HG03520 (cell line): ENCODE measurements around the gene LEO1.
A peak's percentile ranks its signal among the peaks of the same experiment; 100 is the strongest.

Experiments
- ATAC-seq: cut with Tn5 transposase; IDR thresholded peaks from one replicate; pipeline ENCODE4 v1.9.1; 2021; ENCODE audit warnings: mild to moderate bottlenecking, moderate library complexity; ENCODE audit not compliant: unreplicated experiment

Gene LEO1

GRCh38 chr15:51971375-51972133 lies at the start of gene LEO1:
Gene LEO1, minus strand, starts transcription at chr15:51971778. Its CDS starts 33 bp downstream, at chr15:51971745.
- ATAC-seq, result peak; percentile 78

- no peak for ATAC-seq
Measured at GRCh38 chr15:52021128-52021671, 49.6 kb upstream of the LEO1 start.

GRCh38 chr15:52020221-52021085 lies 48.9 kb upstream of the LEO1 start:
- ATAC-seq, result no peak

DNA sequence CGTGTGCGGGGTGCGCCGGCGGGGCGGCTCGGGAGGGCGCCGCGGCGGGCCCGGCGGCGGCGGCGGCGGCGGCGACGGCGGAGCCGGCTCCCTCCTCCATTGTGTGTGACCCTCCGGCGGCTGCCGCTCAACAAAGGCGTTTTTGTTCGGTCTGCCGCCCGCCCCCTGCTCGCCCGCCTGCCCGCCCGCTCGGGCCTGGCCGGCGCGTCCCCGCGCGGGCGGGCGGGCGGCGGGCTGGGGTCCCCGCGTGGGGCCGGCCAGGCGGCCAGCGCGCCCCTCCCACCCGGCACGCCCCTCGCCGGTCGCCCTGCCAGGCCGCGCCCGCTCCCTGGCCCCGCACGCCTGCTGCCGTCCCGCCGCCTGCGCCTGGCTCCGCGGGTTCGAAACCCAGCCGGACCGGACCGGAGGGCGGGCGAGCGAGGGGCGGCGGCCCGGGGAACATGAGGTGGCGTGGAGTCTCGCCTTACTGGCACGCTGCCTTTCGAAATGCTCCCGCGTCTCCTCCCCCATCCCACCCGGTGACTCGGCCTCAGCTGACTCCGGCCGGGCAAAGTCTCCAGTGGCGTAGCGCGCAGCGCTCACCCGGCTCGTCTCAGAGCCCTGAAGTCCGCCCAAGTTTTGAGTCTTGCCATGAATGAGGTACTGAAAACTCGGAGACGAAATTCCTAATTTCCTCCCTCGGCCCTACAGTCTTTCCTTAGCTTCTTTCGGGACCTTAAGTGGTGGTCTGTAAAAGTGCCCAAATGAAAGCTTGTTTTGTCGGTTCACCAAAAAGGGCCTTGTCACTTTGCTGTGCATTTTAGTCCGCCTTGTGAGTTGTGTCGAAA lies 48.0 kb upstream of the LEO1 start:
- ATAC-seq, result peak; percentile 43

DNA sequence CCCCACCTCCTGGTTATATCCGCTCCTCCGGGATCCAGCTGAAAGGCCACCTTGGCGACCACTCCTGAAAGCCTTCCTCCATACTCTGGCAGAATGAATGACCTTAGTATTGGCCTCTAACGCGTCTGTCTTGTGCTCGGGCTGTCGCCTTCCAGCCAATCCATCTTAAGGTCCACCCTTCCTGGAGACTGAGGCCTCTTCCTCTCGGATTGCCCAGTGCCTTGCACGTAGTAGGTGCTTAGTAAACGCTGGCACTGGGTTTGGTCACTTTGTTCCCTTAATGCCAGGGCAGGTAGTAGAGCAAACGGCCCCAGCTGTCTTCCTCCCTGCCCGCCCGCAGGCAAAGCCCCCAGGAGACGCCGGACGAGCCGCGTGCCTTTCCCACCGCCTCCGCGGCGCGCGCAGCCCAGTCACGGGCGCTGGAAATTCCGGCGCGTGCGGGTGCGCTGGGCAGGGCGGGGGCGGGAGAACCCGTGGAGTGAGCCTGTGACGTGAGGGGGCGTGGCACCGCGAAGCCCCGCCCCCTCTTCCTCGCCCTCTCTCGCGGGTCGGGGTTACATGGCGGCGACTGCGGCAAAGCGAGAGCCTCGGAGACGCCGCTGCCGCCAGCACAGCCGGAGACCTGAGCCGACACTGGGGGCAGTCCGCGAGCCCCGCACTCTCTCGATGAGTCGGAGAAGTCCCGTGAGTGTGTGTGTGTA lies 47.3 kb upstream of the LEO1 start, which contains the start of gene MAPK6:
MAPK6 (plus strand) TSS at position 527 of the 701 bp plus-strand sequence. CDS start 27,242 bp downstream, outside the sequence.
- peak; percentile 59 for ATAC-seq

DNA sequence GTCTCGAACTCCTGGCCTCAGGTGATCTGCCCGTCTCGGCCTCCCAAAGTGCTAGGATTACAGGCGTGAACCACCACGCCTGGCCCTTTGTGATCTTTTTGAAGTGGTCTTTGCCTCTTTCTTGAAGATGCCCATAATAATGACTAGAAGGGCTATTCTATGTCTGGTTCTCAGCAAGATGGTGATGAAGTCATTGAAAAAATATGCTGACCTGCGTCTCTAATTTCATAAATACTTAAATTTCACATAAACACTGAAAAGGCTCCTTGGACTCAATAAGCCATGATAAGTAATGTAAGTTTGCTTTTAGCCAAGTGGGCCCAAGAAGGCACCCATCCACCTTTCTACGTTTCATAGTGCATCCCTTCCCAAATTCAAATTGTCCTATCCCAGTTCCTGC lies 46.7 kb upstream of the LEO1 start:
- ATAC-seq, result no peak

- no peak for ATAC-seq
Measured at GRCh38 chr15:52016316-52016715, 44.7 kb upstream of the LEO1 start.

DNA sequence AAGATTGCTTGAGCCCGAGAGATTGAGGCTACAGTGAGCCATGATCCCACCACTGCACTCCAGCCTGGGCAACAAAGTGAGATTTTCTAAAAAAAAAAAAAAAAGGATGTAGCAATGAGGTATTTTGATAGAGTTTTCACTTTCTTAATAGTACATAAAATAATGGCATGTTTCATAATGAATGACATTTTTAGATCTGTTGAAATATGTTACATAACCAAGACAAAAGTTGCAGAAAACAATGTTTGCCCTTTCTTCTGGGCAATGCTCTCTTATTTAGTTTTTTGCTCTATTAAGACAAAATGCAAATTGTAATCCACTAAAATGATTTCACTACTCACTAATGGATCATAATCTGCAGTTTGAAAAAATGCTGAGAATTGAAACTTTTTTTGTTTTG lies 43.0 kb upstream of the LEO1 start:
- no peak for ATAC-seq

GRCh38 chr15:52013151-52013791 lies 41.7 kb upstream of the LEO1 start:
- ATAC-seq, result no peak

DNA sequence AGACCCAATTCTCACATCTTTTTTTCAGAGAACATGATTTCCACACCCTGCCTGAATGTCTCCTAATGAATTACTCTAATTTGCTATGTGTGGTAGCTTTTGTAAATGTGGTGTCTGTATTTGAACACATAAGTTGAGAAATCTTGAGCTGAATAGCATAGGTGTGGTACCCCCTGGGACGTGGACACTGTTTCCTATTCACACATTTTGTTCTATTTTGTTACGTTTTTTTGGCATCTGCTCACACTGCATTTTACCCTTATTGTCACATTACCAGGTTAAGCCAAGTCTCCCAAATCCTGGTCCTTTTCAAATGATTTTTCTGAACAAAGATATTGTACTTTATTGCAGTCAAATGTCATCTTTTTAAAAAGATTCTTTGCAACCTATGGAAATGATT lies 40.6 kb upstream of the LEO1 start:
- no peak for ATAC-seq

DNA sequence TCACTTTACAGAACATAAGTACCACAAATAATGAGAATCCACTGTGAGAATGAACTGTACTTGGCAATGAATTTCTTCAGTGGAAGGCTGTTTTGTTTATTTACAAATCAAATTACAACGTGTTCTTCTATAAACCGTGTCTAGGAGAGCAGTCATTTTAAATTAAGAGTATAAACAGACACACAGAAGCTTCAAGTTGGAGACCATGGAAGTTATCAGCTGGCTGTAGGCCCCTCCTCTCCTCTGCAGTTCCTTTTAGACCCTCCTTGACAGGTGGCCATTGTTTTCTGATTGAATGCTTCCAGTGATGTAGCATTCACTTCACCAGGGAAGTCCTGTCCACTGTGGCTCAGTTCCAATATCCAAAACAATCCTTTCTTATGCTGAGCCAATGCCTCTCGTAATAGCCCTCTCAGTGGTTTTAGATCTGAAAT lies 40.1 kb upstream of the LEO1 start:
- ATAC-seq, result no peak

- no peak for ATAC-seq
Measured at GRCh38 chr15:52010633-52011595, 39.3 kb upstream of the LEO1 start.

DNA sequence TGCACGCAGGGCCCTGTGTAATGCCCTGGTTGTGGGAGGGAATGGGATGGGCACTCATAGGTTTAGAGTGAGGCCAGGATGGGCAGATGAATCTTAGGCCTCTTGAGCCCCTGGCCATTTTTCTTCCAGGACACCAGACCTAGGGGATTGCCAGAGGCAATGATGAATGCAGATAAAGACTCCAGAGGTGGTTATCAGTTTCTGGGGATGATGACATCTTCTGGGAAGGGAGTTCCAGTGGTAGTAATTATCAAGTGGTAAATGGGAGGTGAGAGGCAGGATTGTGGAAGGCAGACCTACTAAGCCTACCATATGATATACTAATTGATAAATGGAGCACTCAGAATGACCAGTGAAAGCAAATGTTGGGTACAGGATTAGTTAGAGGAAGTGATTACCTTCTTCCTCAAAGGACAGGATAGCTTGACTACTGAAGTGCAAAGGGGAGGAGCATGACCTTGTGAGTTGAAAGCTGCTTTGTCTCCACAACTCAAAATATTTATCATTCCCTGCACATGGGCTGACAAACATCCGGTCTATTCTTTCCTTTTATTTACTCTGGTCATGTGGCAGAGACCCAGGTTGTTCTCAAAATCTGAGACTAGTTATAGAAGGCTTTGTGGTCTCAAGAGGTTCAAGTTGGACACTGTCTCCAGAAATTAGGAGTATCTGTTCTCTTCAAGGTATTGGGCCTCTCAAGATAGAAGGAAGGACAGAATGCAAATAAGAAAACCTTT lies 37.3 kb upstream of the LEO1 start:
- ATAC-seq, result no peak

DNA sequence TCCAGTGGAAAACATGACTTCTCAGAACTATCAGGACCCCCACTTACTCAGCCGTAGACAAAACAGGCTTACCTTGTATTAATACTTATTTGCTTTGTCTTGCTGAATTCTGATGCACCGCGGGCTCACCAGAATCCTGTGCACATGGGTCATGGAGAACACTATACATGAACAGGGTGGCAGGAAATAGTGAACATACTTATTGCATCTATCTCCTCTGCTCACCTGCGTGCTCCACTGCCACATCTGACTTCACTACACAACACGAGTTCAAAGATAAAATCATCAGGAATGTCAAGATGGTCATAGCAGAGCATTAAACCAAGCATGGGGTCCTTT lies 36.8 kb upstream of the LEO1 start:
- no peak for ATAC-seq

DNA sequence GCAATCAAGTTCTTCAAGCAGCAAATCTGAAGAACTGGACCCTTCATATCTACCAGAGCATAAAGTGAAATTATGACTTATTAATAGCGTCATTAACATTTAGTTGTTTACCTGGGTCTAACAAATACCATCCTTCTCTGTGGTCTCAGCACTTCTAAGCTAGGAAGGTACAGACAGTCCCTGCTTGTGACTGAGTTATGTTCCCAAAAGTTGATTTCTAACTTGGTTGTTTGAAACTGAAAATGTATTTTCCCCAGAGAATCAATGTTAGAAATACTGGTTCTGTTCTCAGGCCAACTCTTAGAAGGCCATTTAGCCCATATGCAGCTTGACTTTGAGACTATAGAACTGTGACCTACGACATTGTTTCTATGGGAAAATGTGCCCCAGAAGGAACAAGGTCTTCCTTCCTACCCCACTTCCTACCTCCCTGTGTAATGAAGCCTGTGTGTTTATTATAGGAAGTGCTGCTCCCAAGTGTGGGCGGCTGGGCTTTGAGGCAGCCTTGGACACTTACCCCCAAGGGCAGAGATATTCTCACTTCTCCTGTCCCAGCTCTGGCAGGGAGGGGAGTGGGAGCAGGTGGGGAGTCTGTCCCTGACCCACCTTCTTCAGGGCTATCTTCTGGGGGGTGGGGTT lies 35.2 kb upstream of the LEO1 start:
- peak; percentile 18 for ATAC-seq

DNA sequence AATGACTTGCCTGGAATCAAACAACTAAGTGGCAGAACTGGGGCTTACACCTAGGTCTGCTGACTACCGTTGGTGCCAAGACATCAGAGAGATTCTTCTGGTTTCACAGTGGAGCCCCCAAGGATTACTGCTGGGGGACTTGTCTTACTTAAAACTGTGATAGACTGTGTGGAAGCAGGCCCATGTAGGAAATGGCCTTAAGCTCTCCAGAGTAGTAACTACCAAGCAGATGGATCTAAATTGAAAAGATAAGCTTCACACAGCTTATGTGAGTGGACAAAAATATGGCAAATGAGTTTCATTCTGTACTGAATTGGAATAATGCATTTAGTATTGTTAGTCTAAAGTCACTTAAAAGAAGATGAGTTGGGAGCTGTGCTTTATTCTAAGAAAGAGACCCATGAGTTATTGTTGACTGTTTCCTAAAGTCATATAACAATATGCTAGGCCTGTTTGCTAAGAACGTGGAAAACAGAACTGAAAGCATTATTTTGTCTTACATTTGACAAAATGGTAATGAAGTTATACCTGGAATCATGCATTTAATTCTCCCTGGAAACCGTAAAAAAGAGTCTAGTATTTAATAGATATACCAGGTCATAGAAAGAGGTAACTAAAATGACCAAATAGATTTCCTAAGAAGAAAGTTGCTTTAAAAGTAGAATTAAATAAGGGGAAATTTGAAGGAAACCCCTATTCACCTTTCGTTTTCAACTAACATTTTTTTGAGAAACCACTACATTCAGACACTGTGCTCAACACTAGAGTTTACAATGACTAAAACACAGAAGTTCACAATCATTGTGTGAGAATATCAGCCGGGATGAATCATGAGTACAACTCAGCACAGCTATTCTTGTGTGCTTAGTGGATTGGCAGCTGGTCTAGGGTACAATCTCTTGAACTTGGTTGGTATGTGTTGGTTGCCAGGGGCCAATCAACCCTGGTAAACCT lies 34.4 kb upstream of the LEO1 start:
- ATAC-seq, result peak; percentile 67
